Bronchial epithelial cell (primary cell): ENCODE results near the gene SLCO1B1. TPM values are rescaled to one million over a fixed set of nuclear protein-coding genes. Genes with fewer than 3 reads are reported as not detected.
"Not testable (repeated sequence)": the region's sequence is repeated elsewhere in the genome, so short reads cannot be mapped to it uniquely, and the experiment has no call there.

Experiments
- DNase-seq: peaks from one replicate; pipeline ENCODE4 v3.0.0-alpha.2; 2010; ENCODE audit warnings: low read depth
- FAIRE-seq: peaks from 2 replicates; lab custom pipeline; 2011; peaks lifted over from hg19 to GRCh38; lab: Jason Lieb, UNC
- H3K27me3 ChIP-seq: 2 replicates; pipeline ENCODE4 v1.5.1; 2011; ENCODE audit warnings: low read length; ENCODE audit not compliant: control insufficient read depth, insufficient read depth
- H3K36me3 ChIP-seq: 2 replicates; pipeline ENCODE4 v1.5.1; 2011; ENCODE audit warnings: low read length; ENCODE audit not compliant: control insufficient read depth, insufficient read depth
- H3K4me3 ChIP-seq: 2 replicates; pipeline ENCODE4 v1.5.1; 2011; ENCODE audit warnings: mild to moderate bottlenecking, low read depth, low read length, control low read depth
- total RNA-seq: library from RNA; depleted of rRNA; stranded (reverse); fragments of >200 nt; gene quantifications from 2 replicates; pipeline ENCODE4 v1.2.1, GENCODE V29; 2014
- TF ChIP-seq, protein P1 (sequence below): IDR thresholded peaks from 2 replicates; pipeline ENCODE4 v1.5.1; 2011; ENCODE audit warnings: mild to moderate bottlenecking, moderate library complexity, low read length, control low read depth, inconsistent platforms; ENCODE audit not compliant: insufficient read depth, severe bottlenecking

Gene SLCO1B1
- total RNA-seq, 1 donor from 2014 or later = not detected

DNA sequence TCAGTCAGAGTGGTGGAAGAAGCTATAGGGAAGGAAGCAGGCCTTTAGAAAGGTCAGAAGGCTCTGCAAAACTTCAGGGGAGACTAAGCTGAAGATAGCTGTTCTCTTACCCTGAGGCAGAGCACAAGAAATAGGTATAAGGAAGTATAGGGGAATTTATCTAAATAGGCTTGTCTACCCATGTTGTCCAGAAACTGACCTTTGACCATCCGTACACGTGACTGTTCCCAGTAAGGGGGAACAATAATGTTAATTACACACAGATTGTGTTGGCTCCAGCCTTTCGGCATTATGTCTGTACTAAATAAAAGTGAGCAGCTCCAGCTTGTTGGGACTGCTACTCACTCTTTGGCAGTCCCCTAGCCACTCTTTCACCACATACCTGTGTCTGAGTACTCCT, 59.0 kb downstream of the SLCO1B1 start:
- Histone ChIP-seq H3K4me3 (no peak overlapping the region), H3K27me3 (no peaks in the 10 kb centered on the region), H3K36me3 (no peaks in the 10 kb centered on the region)
- TF ChIP-seq, protein P1, sequence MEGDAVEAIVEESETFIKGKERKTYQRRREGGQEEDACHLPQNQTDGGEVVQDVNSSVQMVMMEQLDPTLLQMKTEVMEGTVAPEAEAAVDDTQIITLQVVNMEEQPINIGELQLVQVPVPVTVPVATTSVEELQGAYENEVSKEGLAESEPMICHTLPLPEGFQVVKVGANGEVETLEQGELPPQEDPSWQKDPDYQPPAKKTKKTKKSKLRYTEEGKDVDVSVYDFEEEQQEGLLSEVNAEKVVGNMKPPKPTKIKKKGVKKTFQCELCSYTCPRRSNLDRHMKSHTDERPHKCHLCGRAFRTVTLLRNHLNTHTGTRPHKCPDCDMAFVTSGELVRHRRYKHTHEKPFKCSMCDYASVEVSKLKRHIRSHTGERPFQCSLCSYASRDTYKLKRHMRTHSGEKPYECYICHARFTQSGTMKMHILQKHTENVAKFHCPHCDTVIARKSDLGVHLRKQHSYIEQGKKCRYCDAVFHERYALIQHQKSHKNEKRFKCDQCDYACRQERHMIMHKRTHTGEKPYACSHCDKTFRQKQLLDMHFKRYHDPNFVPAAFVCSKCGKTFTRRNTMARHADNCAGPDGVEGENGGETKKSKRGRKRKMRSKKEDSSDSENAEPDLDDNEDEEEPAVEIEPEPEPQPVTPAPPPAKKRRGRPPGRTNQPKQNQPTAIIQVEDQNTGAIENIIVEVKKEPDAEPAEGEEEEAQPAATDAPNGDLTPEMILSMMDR = no peak
- DNase-seq (no peak), FAIRE-seq (no peak)

GRCh38 chr12:21214433-21214832, 83.4 kb downstream of the SLCO1B1 start:
- not testable (repeated sequence) for H3K4me3 ChIP-seq, H3K27me3 ChIP-seq, FAIRE-seq, DNase-seq, H3K36me3 ChIP-seq

- Histone ChIP-seq H3K27me3 (no peaks in the 10 kb centered on the region), H3K36me3 (no peaks in the 10 kb centered on the region), H3K4me3 (no peak overlapping the region)
- no peak for FAIRE-seq
- TF ChIP-seq, protein P1 = no peak
- DNase-seq = no peak
These were observed 88.2 kb downstream of the SLCO1B1 start for GRCh38 chr12:21219206-21219605.

DNA sequence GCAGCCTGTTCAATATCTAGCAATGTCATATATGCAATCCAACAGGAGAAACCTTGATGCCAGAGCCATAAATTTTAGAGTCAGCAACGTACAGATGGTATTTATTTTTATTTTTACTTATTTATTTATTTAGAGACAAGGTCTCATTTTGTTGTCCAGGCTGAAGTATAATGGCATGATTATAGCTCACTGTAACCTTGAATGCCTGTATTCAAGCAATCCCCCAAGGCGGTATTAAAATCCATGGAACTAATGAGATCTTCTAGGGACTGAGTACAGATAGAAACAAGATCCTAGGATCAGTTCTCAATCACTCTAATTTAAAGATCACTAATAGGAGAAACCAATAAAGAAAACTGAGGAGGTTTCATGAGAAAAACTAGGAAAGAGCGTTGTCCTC, 89.3 kb downstream of the SLCO1B1 start:
- H3K4me3 ChIP-seq = no peak overlapping the region
- no peaks in the 10 kb centered on the region for H3K36me3 ChIP-seq
- no peaks in the 10 kb centered on the region for H3K27me3 ChIP-seq
- FAIRE-seq = no peak
- DNase-seq = no peak
- TF ChIP-seq, protein P1 = no peak

- FAIRE-seq (no peak), DNase-seq (no peak)
- H3K4me3 ChIP-seq = no peak overlapping the region
- TF ChIP-seq, protein P1 = no peak
- no peaks in the 10 kb centered on the region for H3K36me3 ChIP-seq
- no peaks in the 10 kb centered on the region for H3K27me3 ChIP-seq
These were observed 90.1 kb downstream of the SLCO1B1 start for GRCh38 chr12:21221072-21221471.

DNA sequence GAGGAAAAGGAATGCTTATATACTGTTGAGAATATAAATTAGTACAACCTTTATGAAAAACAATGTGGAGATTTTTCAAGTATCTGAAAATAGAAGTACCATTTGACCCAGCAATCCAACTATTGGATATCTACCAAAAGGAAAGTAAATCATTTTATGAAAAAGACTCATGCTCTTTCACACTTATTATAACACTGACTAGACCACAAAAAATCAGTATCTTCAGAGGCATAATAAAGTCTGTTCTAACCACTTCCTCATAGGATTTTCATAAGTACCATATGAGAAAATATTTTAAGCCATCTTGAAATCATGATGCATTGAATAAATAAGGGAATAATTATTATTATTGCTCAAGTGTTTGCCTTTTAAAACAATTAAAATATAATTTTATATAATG, 90.8 kb downstream of the SLCO1B1 start:
- TF ChIP-seq, protein P1 = no peak
- H3K27me3 ChIP-seq = no peaks in the 10 kb centered on the region
- no peak for FAIRE-seq
- no peak overlapping the region for H3K4me3 ChIP-seq
- DNase-seq = no peak
- H3K36me3 ChIP-seq = no peaks in the 10 kb centered on the region
